ENCODE data around the gene TBC1D10B. TPM values are rescaled to one million over a fixed set of nuclear protein-coding genes. Genes with fewer than 3 reads are reported as not detected.
A peak's percentile ranks its signal among the peaks of the same experiment; 100 is the strongest.

Gene TBC1D10B
- polyA plus RNA-seq, 1 experiment = 12.0 TPM

DNA sequence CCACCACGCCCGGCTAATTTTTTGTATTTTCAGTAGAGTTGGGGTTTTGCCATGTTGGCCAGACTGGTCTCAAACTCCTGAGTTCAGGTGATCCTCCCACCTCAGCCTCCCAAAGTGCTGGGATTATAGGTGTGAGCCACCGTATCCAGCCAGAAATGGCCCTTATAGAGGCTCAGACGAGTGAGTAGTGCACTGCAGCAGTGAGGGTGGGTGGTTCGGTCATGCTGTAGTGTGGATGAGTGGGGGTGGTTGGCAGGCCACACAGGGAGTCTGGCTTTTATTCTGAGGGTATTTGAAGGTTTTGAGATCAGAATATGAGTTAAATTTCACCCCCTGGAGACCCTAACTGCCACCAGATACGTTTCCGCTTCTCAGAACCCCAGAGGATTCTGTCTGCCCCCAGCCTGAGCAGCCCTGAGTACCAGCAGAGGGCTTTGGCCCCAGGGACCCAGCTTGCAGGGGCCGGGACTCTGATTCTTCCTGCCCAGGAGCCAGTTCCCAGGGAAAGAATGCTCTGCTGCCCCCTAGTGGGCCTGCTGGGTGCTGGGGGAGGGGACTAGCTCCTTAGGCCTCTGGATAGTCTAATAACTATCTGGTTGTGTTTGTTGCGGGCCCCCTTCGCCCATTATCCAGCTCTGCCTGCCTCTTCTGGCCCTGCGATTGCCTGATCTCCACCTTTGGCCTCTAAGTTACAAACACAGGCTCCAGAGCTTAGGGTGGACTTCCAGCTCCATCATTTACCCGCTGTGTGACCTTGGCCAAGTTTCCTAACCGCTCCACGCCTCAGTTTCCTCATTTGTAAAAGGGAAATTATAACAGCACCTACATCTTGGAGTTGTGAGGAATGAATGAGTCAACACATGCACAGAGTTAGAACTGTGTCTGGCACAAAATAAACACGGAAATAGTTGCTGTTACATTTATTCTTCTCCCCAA is 39.1 kb upstream of the TBC1D10B start:
- peak; percentile 69 for DNase-seq (ENCODE audit: low read depth, low spot score)
- H3K27me3 ChIP-seq (ENCODE audit: control insufficient read depth, insufficient read depth, low read length) = no peaks in the 10 kb centered on the region
- H3K4me3 ChIP-seq (ENCODE audit: low read depth, low read length) = no peak overlapping the region
- no peaks in the 10 kb centered on the region for H3K9me3 ChIP-seq (ENCODE audit: control insufficient read depth, insufficient read depth, low read length)
- no peak overlapping the region for H3K27ac ChIP-seq (ENCODE audit: low read depth, low read length)
- ChIA-PET CTCF (interaction anchor here (0.5 to 3.6 kb wide), 39 partner anchors 8 to 758 kb away, joined by 3 to 19 read pairs (median 4); partner anchors contain the start of genes CD2BP2, DCTPP1, TBX6 and ZNF48), POLR2A (interaction anchor here (0.6 to 2.1 kb wide), 7 partner anchors 9 to 344 kb away, joined by 3 to 13 read pairs (median 5); partner anchors contain the start of genes ALDOA, CD2BP2, SEPHS2 and ZNF48)
- TF ChIP-seq, protein P1, sequence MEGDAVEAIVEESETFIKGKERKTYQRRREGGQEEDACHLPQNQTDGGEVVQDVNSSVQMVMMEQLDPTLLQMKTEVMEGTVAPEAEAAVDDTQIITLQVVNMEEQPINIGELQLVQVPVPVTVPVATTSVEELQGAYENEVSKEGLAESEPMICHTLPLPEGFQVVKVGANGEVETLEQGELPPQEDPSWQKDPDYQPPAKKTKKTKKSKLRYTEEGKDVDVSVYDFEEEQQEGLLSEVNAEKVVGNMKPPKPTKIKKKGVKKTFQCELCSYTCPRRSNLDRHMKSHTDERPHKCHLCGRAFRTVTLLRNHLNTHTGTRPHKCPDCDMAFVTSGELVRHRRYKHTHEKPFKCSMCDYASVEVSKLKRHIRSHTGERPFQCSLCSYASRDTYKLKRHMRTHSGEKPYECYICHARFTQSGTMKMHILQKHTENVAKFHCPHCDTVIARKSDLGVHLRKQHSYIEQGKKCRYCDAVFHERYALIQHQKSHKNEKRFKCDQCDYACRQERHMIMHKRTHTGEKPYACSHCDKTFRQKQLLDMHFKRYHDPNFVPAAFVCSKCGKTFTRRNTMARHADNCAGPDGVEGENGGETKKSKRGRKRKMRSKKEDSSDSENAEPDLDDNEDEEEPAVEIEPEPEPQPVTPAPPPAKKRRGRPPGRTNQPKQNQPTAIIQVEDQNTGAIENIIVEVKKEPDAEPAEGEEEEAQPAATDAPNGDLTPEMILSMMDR (IDR thresholded peaks at IDR 0.05; ENCODE audit: low read depth, low read length) = peak; percentile 99

DNA sequence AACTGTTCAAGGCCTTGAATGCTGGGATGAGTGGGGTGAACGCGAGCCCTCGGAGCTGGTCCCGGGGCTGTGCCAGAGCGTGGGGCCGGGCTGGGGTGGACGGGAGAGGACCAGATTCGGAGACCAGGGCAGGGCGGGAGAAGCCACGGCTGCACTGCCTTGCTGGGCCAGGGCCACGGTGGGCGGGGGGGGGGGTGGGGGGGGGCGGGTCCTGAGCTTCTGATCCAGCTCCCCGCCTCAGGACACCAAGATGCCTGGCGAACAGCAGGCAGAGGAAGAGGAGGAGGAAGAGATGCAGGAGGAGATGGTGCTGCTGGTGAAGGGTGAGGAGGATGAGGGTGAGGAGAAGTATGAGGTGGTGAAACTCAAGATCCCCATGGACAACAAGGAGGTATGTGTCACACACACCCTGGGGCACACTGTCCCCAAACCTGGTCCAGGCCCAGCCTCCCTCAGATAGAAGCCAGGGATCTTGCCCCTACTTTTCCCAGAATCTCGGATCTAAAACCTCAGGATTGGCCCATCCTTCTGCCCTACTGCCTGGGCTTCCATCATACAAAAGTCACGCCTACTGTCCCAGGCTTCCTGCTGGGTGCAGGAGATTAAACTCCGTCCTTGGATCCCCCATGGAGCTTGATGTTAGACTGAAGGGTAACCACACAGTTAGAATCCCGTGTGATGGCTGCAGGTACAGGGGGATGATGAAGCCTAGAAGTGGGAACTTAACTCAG is 37.7 kb upstream of the TBC1D10B start:
- H3K4me3 ChIP-seq (ENCODE audit: low read depth, low read length) = peak overlapping the region; percentile 78
- DNase-seq (ENCODE audit: low read depth, low spot score) = no peak
- H3K27me3 ChIP-seq (ENCODE audit: control insufficient read depth, insufficient read depth, low read length) = no peaks in the 10 kb centered on the region
- peak overlapping the region; percentile 82 for H3K27ac ChIP-seq (ENCODE audit: low read depth, low read length)
- ChIA-PET POLR2A (interaction anchor here (0.8 to 2.1 kb wide), 12 partner anchors 10 to 342 kb away, joined by 3 to 23 read pairs (median 4); partner anchors contain the start of genes ALDOA, CD2BP2, ZNF48 and ZNF688), CTCF (interaction anchor here (0.7 to 3.6 kb wide), 5 partner anchors 10 to 316 kb away, joined by 3 to 19 read pairs (median 6); partner anchors contain the start of genes TBC1D10B, TBX6 and ZNF48)
- TF ChIP-seq, protein P1 (IDR thresholded peaks at IDR 0.05; ENCODE audit: low read depth, low read length) = no peak
- no peaks in the 10 kb centered on the region for H3K9me3 ChIP-seq (ENCODE audit: control insufficient read depth, insufficient read depth, low read length)

- POLR2A ChIA-PET = interaction anchor here (0.5 to 1.7 kb wide), 15 partner anchors 10 to 341 kb away, joined by 3 to 23 read pairs (median 4); partner anchors contain the start of genes ALDOA, CD2BP2, ZNF48 and ZNF688
- H3K4me3 ChIP-seq (ENCODE audit: low read depth, low read length) = peak within 1 kb of the TSS; percentile 78
- H3K27me3 ChIP-seq (ENCODE audit: control insufficient read depth, insufficient read depth, low read length) = no peaks in the 10 kb centered on the region
- TF ChIP-seq, protein P1 (IDR thresholded peaks at IDR 0.05; ENCODE audit: low read depth, low read length) = no peak
- peak within 1 kb of the TSS; percentile 87 for H3K27ac ChIP-seq (ENCODE audit: low read depth, low read length)
- DNase-seq (ENCODE audit: low read depth, low spot score) = peak; percentile 45
- no peaks in the 10 kb centered on the region for H3K9me3 ChIP-seq (ENCODE audit: control insufficient read depth, insufficient read depth, low read length)
- CTCF ChIA-PET = interaction anchor here (0.7 to 3.6 kb wide), 4 partner anchors 11 to 315 kb away, joined by 3 to 19 read pairs (median 4); partner anchors contain the start of genes TBX6 and ZNF48
Observed at GRCh38 chr16:30407102-30407803, 37.0 kb upstream of the TBC1D10B start, which contains the start of gene ZNF771. TSS of gene ZNF771 (plus strand) at chr16:30407606. CDS start at chr16:30408054, 448 bp downstream.

DNA sequence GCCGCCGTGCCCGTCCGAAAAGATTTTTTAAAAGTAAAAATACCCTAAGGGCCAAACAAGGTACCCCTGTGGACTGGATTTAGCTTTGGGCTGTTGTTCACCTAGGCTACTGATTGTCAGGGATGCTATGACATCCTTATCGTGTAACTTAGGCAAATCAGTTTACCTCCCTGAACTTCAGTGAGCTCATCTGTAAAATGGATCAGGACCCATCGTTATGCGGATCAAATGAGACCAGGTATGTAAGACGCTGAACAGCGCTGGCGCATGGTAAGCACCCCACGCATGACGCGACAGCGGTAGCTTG is 36.5 kb upstream of the TBC1D10B start:
- ChIA-PET POLR2A (interaction anchor here (0.5 to 1.7 kb wide), 9 partner anchors 9 to 341 kb away, joined by 3 to 23 read pairs (median 5); partner anchors contain the start of genes ALDOA and ZNF48), CTCF (interaction anchor here (1.2 to 3.6 kb wide), 3 partner anchors 11 to 315 kb away, joined by 3 to 19 read pairs (median 6); partner anchors contain the start of genes TBX6 and ZNF48)
- TF ChIP-seq, protein P1 (IDR thresholded peaks at IDR 0.05; ENCODE audit: low read depth, low read length) = no peak
- no peaks in the 10 kb centered on the region for H3K9me3 ChIP-seq (ENCODE audit: control insufficient read depth, insufficient read depth, low read length)
- DNase-seq (ENCODE audit: low read depth, low spot score) = no peak
- H3K27ac ChIP-seq (ENCODE audit: low read depth, low read length) = peak overlapping the region; percentile 87
- peak overlapping the region; percentile 78 for H3K4me3 ChIP-seq (ENCODE audit: low read depth, low read length)
- H3K27me3 ChIP-seq (ENCODE audit: control insufficient read depth, insufficient read depth, low read length) = no peaks in the 10 kb centered on the region
